Liver (tissue), 9 donors: ENCODE results near the gene GPX7. TPM values are rescaled to one million over a fixed set of nuclear protein-coding genes. Genes with fewer than 3 reads are reported as not detected.

Experiments
- DNase-seq: peaks from one replicate; pipeline ENCODE4 v3.0.0-alpha.2; 2017; ENCODE audit warnings: low spot score
- H3K27ac ChIP-seq, 2 donors: one replicate each; pipeline ENCODE4 v1.7.0; 2013; ENCODE audit warnings: inconsistent platforms in 2 of 2, low read length in 2 of 2, control low read depth in 1 of 2, low read depth in 1 of 2, mild to moderate bottlenecking in 1 of 2
- H3K27me3 ChIP-seq, 4 donors: one replicate each; pipeline versions ENCODE4 v1.6.1 to v1.7.0; 2013; ENCODE audit warnings: low read length in 3 of 4, inconsistent platforms in 1 of 4, mild to moderate bottlenecking in 1 of 4, moderate library complexity in 1 of 4; ENCODE audit not compliant: control insufficient read depth in 4 of 4, insufficient read depth in 4 of 4
- H3K36me3 ChIP-seq, 4 donors: one replicate each; pipeline versions ENCODE4 v1.6.1 to v1.7.0; 2013; ENCODE audit warnings: low read length in 3 of 4, mild to moderate bottlenecking in 3 of 4, low read depth in 1 of 4, moderate library complexity in 1 of 4; ENCODE audit not compliant: control insufficient read depth in 4 of 4, insufficient read depth in 3 of 4
- H3K4me1 ChIP-seq, 4 donors: one replicate each; pipeline versions ENCODE4 v1.6.1 to v1.7.0; 2013; ENCODE audit warnings: low read length in 3 of 4, mild to moderate bottlenecking in 3 of 4, moderate library complexity in 1 of 4; ENCODE audit not compliant: control insufficient read depth in 4 of 4, insufficient read depth in 4 of 4
- H3K4me3 ChIP-seq, 3 donors: one replicate each; pipeline versions ENCODE4 v1.6.1 to v1.7.0; 2013; ENCODE audit warnings: low read length in 3 of 3, control low read depth in 1 of 3, low read depth in 1 of 3, mild to moderate bottlenecking in 1 of 3
- H3K9ac ChIP-seq, 2 donors: one replicate each; pipeline ENCODE4 v1.7.0; 2013; ENCODE audit warnings: low read length in 2 of 2, mild to moderate bottlenecking in 2 of 2, moderate library complexity in 2 of 2, control low read depth in 1 of 2, low read depth in 1 of 2
- H3K9me3 ChIP-seq, 4 donors: one replicate each; pipeline versions ENCODE4 v1.6.1 to v1.7.0; 2013; ENCODE audit warnings: low read length in 3 of 4; ENCODE audit not compliant: control insufficient read depth in 4 of 4
- EGR1 ChIP-seq, 2 donors: IDR thresholded peaks; 2 replicates each; pipeline ENCODE4 v1.6.1; 2016 to 2018; ENCODE audit warnings: antibody characterized with exemption in 2 of 2, low read depth in 2 of 2
- FOXA1 ChIP-seq: IDR thresholded peaks from 2 replicates; pipeline ENCODE4 v1.6.1; 2016; ENCODE audit warnings: antibody characterized with exemption
- FOXA2 ChIP-seq: IDR thresholded peaks from 2 replicates; pipeline ENCODE4 v1.6.1; 2016; ENCODE audit warnings: antibody characterized with exemption
- GABPA ChIP-seq, 2 donors: IDR thresholded peaks in 1 of 2; conservative IDR thresholded peaks in 1 of 2; 2 replicates each; pipeline ENCODE4 v1.6.1; 2016; ENCODE audit warnings: antibody characterized with exemption in 2 of 2, mild to moderate bottlenecking in 1 of 2, moderate library complexity in 1 of 2
- HNF4G ChIP-seq: IDR thresholded peaks from 2 replicates; pipeline ENCODE4 v1.6.1; 2016; ENCODE audit warnings: antibody characterized with exemption
- JUND ChIP-seq, 2 donors: IDR thresholded peaks; 2 replicates each; pipeline ENCODE4 v1.6.1; 2016; ENCODE audit warnings: antibody characterized with exemption in 2 of 2
- MAX ChIP-seq: IDR thresholded peaks from 2 replicates; pipeline ENCODE4 v1.6.1; 2016; ENCODE audit warnings: antibody characterized with exemption
- NR2F2 ChIP-seq: IDR thresholded peaks from 2 replicates; pipeline ENCODE4 v1.6.1; 2016; ENCODE audit warnings: antibody characterized with exemption
- RAD21 ChIP-seq, 2 donors: IDR thresholded peaks; 2 replicates each; pipeline ENCODE4 v1.6.1; 2016; ENCODE audit warnings: antibody characterized with exemption in 2 of 2, mild to moderate bottlenecking in 2 of 2
- REST ChIP-seq: IDR thresholded peaks from 2 replicates; pipeline ENCODE4 v1.6.1; 2016; ENCODE audit warnings: antibody characterized with exemption, mild to moderate bottlenecking
- TAF1 ChIP-seq: conservative IDR thresholded peaks from 2 replicates; pipeline ENCODE4 v1.6.1; 2016; ENCODE audit warnings: antibody characterized with exemption, mild to moderate bottlenecking
- WGBS: extraction: QIAGEN DNeasy Blood & Tissue Kit; methylation state at CpG from one replicate; pipeline ENCODE4 v1.1.7; 2013; 5-methylcytosine and 5-hydroxymethylcytosine counted together
- polyA plus RNA-seq, 2 donors: library from polyadenylated mRNA; stranded (reverse) in 1 of 2; unstranded in 1 of 2; fragments of 200-250 nt in 1 of 2; fragments of >200 nt in 1 of 2; fragmentation: Nextera tagmentation in 1 of 2; extraction: Ambion mirVana in 1 of 2; gene quantifications; one replicate each; pipeline versions ENCODE4 v1.2.1 to v1.2.3, GENCODE V29; 2013 to 2015
- total RNA-seq, 2 donors: library from RNA; depleted of rRNA; stranded (reverse); fragments of >200 nt; gene quantifications; one replicate each; pipeline ENCODE4 v1.2.3, GENCODE V29; 2014
- TF ChIP-seq, protein P1 (sequence below): IDR thresholded peaks from 2 replicates; pipeline ENCODE4 v1.6.1; 2016; ENCODE audit warnings: antibody characterized with exemption
- TF ChIP-seq, protein P2 (sequence below): IDR thresholded peaks from 2 replicates; pipeline ENCODE4 v1.6.1; 2016; ENCODE audit warnings: antibody characterized with exemption
- donor health status: healthy.
- donor health status: healthy.
- donor health status: healthy.
- donor health status: healthy.
- donor health status: healthy.

GPX7 gene
- total and polyA plus RNA-seq, 4 donors = 3.9 to 33.0 (median 5.8) TPM

DNA sequence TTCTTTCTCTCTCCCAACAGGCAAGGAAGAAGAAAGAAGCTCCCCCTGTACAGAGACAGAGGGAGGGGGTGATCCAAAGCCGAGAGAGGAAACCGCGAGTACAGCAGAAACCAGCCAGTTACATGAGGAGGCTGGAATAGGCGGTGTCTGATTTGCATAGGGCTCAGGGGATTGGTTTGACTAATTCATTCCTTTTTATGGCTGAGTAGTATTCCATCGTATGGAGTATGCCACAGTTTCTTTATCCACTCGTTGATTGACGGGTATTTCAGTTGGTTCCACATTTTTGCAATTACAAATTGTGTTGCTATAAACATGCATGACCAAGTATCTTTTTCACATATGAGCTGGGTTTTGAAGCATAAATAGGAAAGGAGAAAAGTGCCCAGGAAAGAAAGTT, 3.4 kb upstream of the GPX7 start (continued):
- TF ChIP-seq REST (no peak), FOXA1 (no peak), FOXA2 (no peak), NR2F2 (no peak), RAD21 (IDR thresholded peaks at IDR 0.05) (no peak), MAX (no peak), JUND (IDR thresholded peaks at IDR 0.05) (no peak), TAF1 (no peak), EGR1 (IDR thresholded peaks at IDR 0.05; ENCODE audit: low read depth in 2 of 2) (no peak), GABPA (IDR thresholded peaks at IDR 0.05 in 1 of 2, conservative IDR thresholded peaks at IDR 0.05 in 1 of 2) (no peak), HNF4G (no peak)
- TF ChIP-seq, protein P1, sequence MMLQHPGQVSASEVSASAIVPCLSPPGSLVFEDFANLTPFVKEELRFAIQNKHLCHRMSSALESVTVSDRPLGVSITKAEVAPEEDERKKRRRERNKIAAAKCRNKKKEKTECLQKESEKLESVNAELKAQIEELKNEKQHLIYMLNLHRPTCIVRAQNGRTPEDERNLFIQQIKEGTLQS = no peak

DNA sequence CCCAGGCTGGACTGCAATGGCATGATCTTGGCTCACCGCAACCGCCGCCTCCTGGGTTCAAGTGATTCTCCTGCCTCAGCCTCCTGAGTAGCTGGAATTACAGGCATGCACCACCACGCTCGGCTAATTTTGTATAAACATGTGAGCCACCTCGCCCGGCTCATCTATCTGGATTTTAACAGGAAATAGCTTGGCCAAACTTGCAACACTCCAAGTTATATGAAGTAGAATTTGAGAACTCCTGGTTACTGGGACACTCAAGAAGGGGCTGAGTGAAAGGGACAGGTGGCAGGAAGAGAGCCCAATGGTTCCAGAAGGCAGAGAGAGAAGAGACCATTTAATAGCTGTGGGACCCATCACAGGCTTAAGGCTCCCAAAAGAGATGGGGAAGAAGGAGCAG, 2.9 kb upstream of the GPX7 start:
- peaks cover 0 to 12% (median 0%) of the 10 kb centered on the region in 4 donors for H3K4me1 ChIP-seq
- H3K9ac ChIP-seq = no peak overlapping the region
- no peak for TF ChIP-seq HNF4G
- no peak for TF ChIP-seq EGR1 (IDR thresholded peaks at IDR 0.05; ENCODE audit: low read depth in 2 of 2)
- TF ChIP-seq, protein P2, sequence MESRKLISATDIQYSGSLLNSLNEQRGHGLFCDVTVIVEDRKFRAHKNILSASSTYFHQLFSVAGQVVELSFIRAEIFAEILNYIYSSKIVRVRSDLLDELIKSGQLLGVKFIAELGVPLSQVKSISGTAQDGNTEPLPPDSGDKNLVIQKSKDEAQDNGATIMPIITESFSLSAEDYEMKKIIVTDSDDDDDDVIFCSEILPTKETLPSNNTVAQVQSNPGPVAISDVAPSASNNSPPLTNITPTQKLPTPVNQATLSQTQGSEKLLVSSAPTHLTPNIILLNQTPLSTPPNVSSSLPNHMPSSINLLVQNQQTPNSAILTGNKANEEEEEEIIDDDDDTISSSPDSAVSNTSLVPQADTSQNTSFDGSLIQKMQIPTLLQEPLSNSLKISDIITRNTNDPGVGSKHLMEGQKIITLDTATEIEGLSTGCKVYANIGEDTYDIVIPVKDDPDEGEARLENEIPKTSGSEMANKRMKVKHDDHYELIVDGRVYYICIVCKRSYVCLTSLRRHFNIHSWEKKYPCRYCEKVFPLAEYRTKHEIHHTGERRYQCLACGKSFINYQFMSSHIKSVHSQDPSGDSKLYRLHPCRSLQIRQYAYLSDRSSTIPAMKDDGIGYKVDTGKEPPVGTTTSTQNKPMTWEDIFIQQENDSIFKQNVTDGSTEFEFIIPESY = no peak
- TF ChIP-seq REST = no peak
- no peak for TF ChIP-seq NR2F2

More for the DNA sequence above, 2.9 kb upstream of the GPX7 start:
- WGBS = 92% methylated on average over 7 of the region's 7 CpGs
- H3K27ac ChIP-seq = no peak overlapping the region
- no peak for DNase-seq
- no peaks in the 10 kb centered on the region for H3K9me3 ChIP-seq
- no peaks in the 10 kb centered on the region for H3K27me3 ChIP-seq
- no peak overlapping the region for H3K4me3 ChIP-seq
- H3K36me3 ChIP-seq = no peaks in the 10 kb centered on the region
